Kidney (tissue), 14 donors: ENCODE measurements around the gene MAP3K7CL. TPM values are rescaled to one million over a fixed set of nuclear protein-coding genes. Genes with fewer than 3 reads are reported as not detected.

Experiments
- DNase-seq, 5 donors: peaks; one replicate each; pipeline ENCODE4 v3.0.0-alpha.2; 2013 to 2020
- FAIRE-seq: peaks from 2 replicates; lab custom pipeline; 2012; peaks lifted over from hg19 to GRCh38; lab: Jason Lieb, UNC
- H3K27ac ChIP-seq, 2 donors: one replicate each; pipeline ENCODE4 v1.7.0; 2013; ENCODE audit warnings: low read depth in 2 of 2, low read length in 2 of 2, inconsistent platforms in 1 of 2
- H3K27me3 ChIP-seq: one replicate; pipeline ENCODE4 v1.7.1; 2013; ENCODE audit warnings: low read length, inconsistent platforms; ENCODE audit not compliant: control insufficient read depth, insufficient read depth
- H3K36me3 ChIP-seq, 3 donors: one replicate each; pipeline versions ENCODE4 v1.7.0 to v1.7.1; 2013; ENCODE audit warnings: low read length in 3 of 3, control low read depth in 1 of 3, inconsistent platforms in 1 of 3; ENCODE audit not compliant: insufficient read depth in 3 of 3, control insufficient read depth in 2 of 3
- H3K4me1 ChIP-seq, 3 donors: one replicate each; pipeline versions ENCODE4 v1.7.0 to v1.7.1; 2013; ENCODE audit warnings: low read length in 3 of 3, inconsistent platforms in 1 of 3, low read depth in 1 of 3; ENCODE audit not compliant: control insufficient read depth in 2 of 3, insufficient read depth in 2 of 3
- H3K4me3 ChIP-seq, 3 donors: one replicate each; pipeline versions ENCODE4 v1.7.0 to v1.8.1; 2013; ENCODE audit warnings: low read length in 3 of 3, control low read depth in 1 of 3, inconsistent platforms in 1 of 3
- H3K9ac ChIP-seq, 3 donors: one replicate each; pipeline versions ENCODE4 v1.7.0 to v1.7.1; 2013; ENCODE audit warnings: low read length in 3 of 3, control low read depth in 1 of 3, inconsistent platforms in 1 of 3
- H3K9me3 ChIP-seq, 3 donors: one replicate each; pipeline versions ENCODE4 v1.7.0 to v1.7.1; 2013; ENCODE audit warnings: low read length in 3 of 3, control low read depth in 1 of 3, inconsistent platforms in 1 of 3; ENCODE audit not compliant: control insufficient read depth in 2 of 3, insufficient read depth in 1 of 3
- CTCF ChIP-seq: IDR thresholded peaks from 3 replicates; pipeline ENCODE4 v1.5.1; 2012; ENCODE audit warnings: mild to moderate bottlenecking, moderate library complexity, borderline replicate concordance; ENCODE audit not compliant: insufficient read depth; ENCODE audit errors: extremely low read depth
- intact Hi-C: fragments of 100-400 bp; cut with DNase I; formaldehyde crosslinking; loops from one replicate; pipeline ENCODE4 v1.11.1; 2022
- polyA plus RNA-seq: library from polyadenylated mRNA; stranded (reverse); fragments of 350-450 nt; fragmentation: Illumina TruSeq; extraction: RNeasy Lipid Tissue Mini Kit (QIAGEN cat#74804); gene quantifications from one replicate; pipeline ENCODE4 v1.2.3, GENCODE V29; 2014; ENCODE audit warnings: low read depth, low replicate concordance; ENCODE audit not compliant: insufficient read depth
- total RNA-seq: library from RNA; stranded (reverse); fragmentation: NEBNext Ultra II Directional; extraction: Animal tissue kit (Norgen Biotek cat#: 25700); gene quantifications from one replicate; pipeline ENCODE4 v1.2.1, GENCODE V29; 2021
- donor health status: control.
- donor health status: control.
- donor health status: control.
- donor health status: control.
- donor health status: control.
- donor health status: DM: yes; HTN: yes; CAD: no.
- donor health status: Normal renal cell carcinoma (clear cell type).

MAP3K7CL gene
- total and polyA plus RNA-seq, 2 donors from 2014 or later, result 5.4 to 12.7 TPM

- no peak overlapping the region for H3K4me3 ChIP-seq
- H3K27me3 ChIP-seq, result no peaks in the 10 kb centered on the region
- TF ChIP-seq CTCF, result no peak
- H3K4me1 ChIP-seq, result no peaks in the 10 kb centered on the region
- DNase-seq, result no peak
- H3K36me3 ChIP-seq, result no peaks in the 10 kb centered on the region
- FAIRE-seq, result no peak
- intact Hi-C loops, result no loop called here
- H3K9me3 ChIP-seq, result no peaks in the 10 kb centered on the region
- no peak overlapping the region for H3K9ac ChIP-seq
- no peak overlapping the region for H3K27ac ChIP-seq
These were observed 5.8 kb upstream of the MAP3K7CL start for GRCh38 chr21:29124645-29125044.

GRCh38 chr21:29125191-29125590 lies 5.3 kb upstream of the MAP3K7CL start:
- FAIRE-seq (no peak), DNase-seq (no peak)
- no peak for TF ChIP-seq CTCF
- Histone ChIP-seq H3K4me1 (no peaks in the 10 kb centered on the region), H3K4me3 (no peak overlapping the region), H3K36me3 (no peaks in the 10 kb centered on the region), H3K27me3 (no peaks in the 10 kb centered on the region), H3K9ac (no peak overlapping the region), H3K27ac (no peak overlapping the region), H3K9me3 (no peaks in the 10 kb centered on the region)
- intact Hi-C loops, result no loop called here

- no peak overlapping the region for H3K27ac ChIP-seq
- intact Hi-C loops, result no loop called here
- no peak overlapping the region for H3K9ac ChIP-seq
- no peaks in the 10 kb centered on the region for H3K27me3 ChIP-seq
- DNase-seq (no peak), FAIRE-seq (no peak)
- no peak for TF ChIP-seq CTCF
- H3K4me3 ChIP-seq, result no peak overlapping the region
- H3K9me3 ChIP-seq, result no peaks in the 10 kb centered on the region
- H3K36me3 ChIP-seq, result no peaks in the 10 kb centered on the region
- no peaks in the 10 kb centered on the region for H3K4me1 ChIP-seq
These were observed 4.5 kb upstream of the MAP3K7CL start for GRCh38 chr21:29125979-29126378.

GRCh38 chr21:29133241-29133640 lies 2.8 kb downstream of the MAP3K7CL start:
- no peak for TF ChIP-seq CTCF
- no peaks in the 10 kb centered on the region for H3K4me1 ChIP-seq
- H3K27ac ChIP-seq, result no peak overlapping the region
- FAIRE-seq (no peak), DNase-seq (no peak)
- intact Hi-C loops, result no loop called here
- no peaks in the 10 kb centered on the region for H3K27me3 ChIP-seq
- no peaks in the 10 kb centered on the region for H3K9me3 ChIP-seq
- no peak overlapping the region for H3K4me3 ChIP-seq
- H3K9ac ChIP-seq, result no peak overlapping the region
- H3K36me3 ChIP-seq, result no peaks in the 10 kb centered on the region
